ENCODE results near the gene MYO7A.

Gene MYO7A

DNA sequence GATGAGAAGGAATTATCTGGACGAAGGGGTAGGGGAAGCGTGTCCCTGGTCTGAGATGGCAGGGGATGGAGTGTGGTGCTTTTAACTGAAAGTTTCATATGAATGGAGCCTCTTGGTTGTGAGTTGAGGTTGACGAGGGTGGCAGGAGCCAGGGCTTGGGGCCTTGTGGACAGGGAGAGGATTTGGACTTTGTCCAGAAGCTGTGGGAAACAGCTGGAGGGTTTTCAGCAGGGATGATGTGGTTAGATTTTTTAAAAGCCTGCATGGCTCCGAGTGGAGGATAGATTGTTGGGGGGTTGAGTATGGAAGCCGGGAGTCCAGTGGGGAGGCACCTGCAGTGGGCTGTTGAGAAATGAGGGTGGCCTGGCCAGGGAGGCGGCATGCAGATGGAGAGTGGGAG is 24.8 kb downstream of the MYO7A start:
- Histone ChIP-seq H3K27ac (ENCODE audit: low read length) (no peak overlapping the region), H2AFZ (ENCODE audit: low read length) (no peak overlapping the region), H3F3A (ENCODE audit: insufficient read depth, low read length) (no peaks in the 10 kb centered on the region), H4K20me1 (ENCODE audit: insufficient read depth, low read length) (no peaks in the 10 kb centered on the region), H3K79me2 (ENCODE audit: low read length) (no peaks in the 10 kb centered on the region), H3K4me1 (ENCODE audit: low read length) (no peaks in the 10 kb centered on the region), H3K4me3 (ENCODE audit: low read length) (no peak overlapping the region), H3K27me3 (replicated peaks; ENCODE audit: insufficient read depth, low read length) (no peaks in the 10 kb centered on the region), H3K9me3 (replicated peaks; ENCODE audit: insufficient read depth, low read length) (no peaks in the 10 kb centered on the region), H3K36me3 (replicated peaks; ENCODE audit: insufficient read depth, low read length) (no peaks in the 10 kb centered on the region), H3K9me2 (replicated peaks; ENCODE audit: insufficient read depth, low read length) (no peaks in the 10 kb centered on the region), H3K9ac (ENCODE audit: low read length) (no peak overlapping the region), H3K4me2 (ENCODE audit: low read depth, low read length) (no peak overlapping the region)
- DNase-seq: no peak
- no peak for TF ChIP-seq EZH2 (optimal IDR thresholded peaks at IDR 0.05; ENCODE audit: low read depth, low read length)
- TF ChIP-seq, protein P1, sequence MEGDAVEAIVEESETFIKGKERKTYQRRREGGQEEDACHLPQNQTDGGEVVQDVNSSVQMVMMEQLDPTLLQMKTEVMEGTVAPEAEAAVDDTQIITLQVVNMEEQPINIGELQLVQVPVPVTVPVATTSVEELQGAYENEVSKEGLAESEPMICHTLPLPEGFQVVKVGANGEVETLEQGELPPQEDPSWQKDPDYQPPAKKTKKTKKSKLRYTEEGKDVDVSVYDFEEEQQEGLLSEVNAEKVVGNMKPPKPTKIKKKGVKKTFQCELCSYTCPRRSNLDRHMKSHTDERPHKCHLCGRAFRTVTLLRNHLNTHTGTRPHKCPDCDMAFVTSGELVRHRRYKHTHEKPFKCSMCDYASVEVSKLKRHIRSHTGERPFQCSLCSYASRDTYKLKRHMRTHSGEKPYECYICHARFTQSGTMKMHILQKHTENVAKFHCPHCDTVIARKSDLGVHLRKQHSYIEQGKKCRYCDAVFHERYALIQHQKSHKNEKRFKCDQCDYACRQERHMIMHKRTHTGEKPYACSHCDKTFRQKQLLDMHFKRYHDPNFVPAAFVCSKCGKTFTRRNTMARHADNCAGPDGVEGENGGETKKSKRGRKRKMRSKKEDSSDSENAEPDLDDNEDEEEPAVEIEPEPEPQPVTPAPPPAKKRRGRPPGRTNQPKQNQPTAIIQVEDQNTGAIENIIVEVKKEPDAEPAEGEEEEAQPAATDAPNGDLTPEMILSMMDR (IDR thresholded peaks at IDR 0.05; ENCODE audit: low read length): no peak
- TF ChIP-seq EZH2phosphoT487 (IDR thresholded peaks at IDR 0.05; ENCODE audit: low read length): no peak

DNA sequence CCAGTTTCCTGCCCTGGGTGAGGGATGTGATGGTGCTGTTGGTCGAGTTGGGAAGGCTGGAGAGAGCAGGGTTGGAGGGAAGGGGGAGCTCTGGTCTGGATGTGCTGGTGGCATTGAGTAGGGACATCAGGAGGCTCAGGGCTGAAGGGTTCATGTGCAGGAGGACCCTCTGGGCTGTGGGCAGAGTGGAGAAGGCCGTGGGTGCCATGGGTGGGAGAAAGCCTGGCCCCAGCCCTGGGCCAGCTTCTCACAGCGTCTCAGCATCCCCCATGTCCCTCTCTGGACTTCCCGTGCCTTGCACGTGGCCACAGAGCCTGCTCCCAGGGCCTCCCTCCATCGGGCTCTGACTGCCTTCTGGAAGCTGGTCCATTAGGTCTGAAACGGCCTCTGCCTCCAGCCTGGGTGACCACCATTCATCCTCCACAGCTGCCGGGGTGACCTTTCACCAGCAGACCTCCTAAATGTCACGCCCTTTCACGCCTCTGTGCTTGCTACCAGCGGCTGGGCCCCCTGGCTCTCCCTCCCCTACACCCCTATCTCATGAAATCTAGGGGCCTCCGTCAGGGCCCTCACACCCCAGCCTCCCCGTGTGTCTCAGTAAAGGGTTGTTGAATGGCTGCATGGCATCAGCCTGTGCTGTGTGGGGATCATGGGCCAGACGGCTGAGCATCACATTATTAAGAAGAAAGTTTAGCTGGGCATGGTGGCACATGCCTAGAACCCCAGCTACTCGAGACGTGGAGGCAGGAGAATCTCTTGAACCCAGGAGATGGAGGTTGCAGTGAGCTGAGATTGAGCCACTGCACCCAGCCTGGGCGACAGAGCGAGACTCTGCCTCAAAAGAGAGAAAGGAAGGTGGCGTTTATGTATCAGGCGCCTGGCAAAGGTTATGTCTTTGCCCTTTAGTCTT is 25.5 kb downstream of the MYO7A start:
- H3K36me3 ChIP-seq (replicated peaks; ENCODE audit: insufficient read depth, low read length): no peaks in the 10 kb centered on the region
- H4K20me1 ChIP-seq (ENCODE audit: insufficient read depth, low read length): no peaks in the 10 kb centered on the region
- DNase-seq: no peak
- H3K27ac ChIP-seq (ENCODE audit: low read length): no peak overlapping the region
- no peak overlapping the region for H3K9ac ChIP-seq (ENCODE audit: low read length)
- no peak overlapping the region for H3K4me2 ChIP-seq (ENCODE audit: low read depth, low read length)
- no peaks in the 10 kb centered on the region for H3F3A ChIP-seq (ENCODE audit: insufficient read depth, low read length)
- no peaks in the 10 kb centered on the region for H3K79me2 ChIP-seq (ENCODE audit: low read length)
- H3K27me3 ChIP-seq (replicated peaks; ENCODE audit: insufficient read depth, low read length): no peaks in the 10 kb centered on the region
- H3K4me1 ChIP-seq (ENCODE audit: low read length): no peaks in the 10 kb centered on the region
- no peak overlapping the region for H2AFZ ChIP-seq (ENCODE audit: low read length)
- TF ChIP-seq EZH2 (optimal IDR thresholded peaks at IDR 0.05; ENCODE audit: low read depth, low read length) (no peak), EZH2phosphoT487 (IDR thresholded peaks at IDR 0.05; ENCODE audit: low read length) (no peak)
- TF ChIP-seq, protein P1 (IDR thresholded peaks at IDR 0.05; ENCODE audit: low read length): no peak
- H3K4me3 ChIP-seq (ENCODE audit: low read length): no peak overlapping the region
- H3K9me2 ChIP-seq (replicated peaks; ENCODE audit: insufficient read depth, low read length): no peaks in the 10 kb centered on the region
- H3K9me3 ChIP-seq (replicated peaks; ENCODE audit: insufficient read depth, low read length): no peaks in the 10 kb centered on the region

DNA sequence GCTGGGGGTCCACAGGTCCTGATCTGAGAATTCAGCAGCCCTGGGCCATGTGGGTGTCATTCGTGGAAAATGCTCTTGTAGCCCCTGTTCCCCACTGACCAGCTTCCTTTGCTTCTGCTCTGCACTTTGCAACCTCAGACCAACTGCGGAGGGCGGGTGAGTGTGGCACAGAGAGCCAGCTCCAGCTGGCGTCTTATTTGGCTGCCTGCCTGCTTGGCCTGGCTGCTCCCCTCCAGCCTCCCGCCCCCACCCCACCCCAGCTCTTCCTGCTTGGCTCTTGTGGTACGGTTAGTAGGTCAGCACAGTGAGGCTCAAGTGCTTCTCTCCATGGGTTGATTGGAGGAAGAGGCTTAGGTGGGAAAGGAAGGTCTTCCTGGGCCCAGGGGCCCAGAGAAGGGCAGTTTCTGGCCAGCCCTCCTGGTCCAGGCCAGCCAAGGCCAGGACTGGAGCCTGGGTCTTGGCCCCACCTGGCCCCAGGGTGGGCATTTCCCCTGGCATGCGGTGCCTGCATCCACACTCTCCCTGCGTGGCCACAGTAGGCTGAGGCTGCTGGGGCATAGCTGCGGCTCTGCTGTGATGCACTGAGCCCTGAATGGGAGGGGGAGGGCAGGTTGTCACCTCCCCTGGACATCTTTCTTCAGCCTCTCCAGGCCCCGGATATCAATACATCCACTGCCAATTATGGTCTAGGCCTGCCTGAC is 26.5 kb downstream of the MYO7A start:
- no peak for DNase-seq
- Histone ChIP-seq H3K27me3 (replicated peaks; ENCODE audit: insufficient read depth, low read length) (no peaks in the 10 kb centered on the region), H3K9ac (ENCODE audit: low read length) (no peak overlapping the region), H3F3A (ENCODE audit: insufficient read depth, low read length) (no peaks in the 10 kb centered on the region), H3K79me2 (ENCODE audit: low read length) (no peaks in the 10 kb centered on the region), H4K20me1 (ENCODE audit: insufficient read depth, low read length) (no peaks in the 10 kb centered on the region), H3K4me2 (ENCODE audit: low read depth, low read length) (no peak overlapping the region), H3K9me3 (replicated peaks; ENCODE audit: insufficient read depth, low read length) (no peaks in the 10 kb centered on the region), H3K27ac (ENCODE audit: low read length) (no peak overlapping the region), H3K4me1 (ENCODE audit: low read length) (no peaks in the 10 kb centered on the region), H3K9me2 (replicated peaks; ENCODE audit: insufficient read depth, low read length) (no peaks in the 10 kb centered on the region), H3K4me3 (ENCODE audit: low read length) (no peak overlapping the region), H2AFZ (ENCODE audit: low read length) (no peak overlapping the region), H3K36me3 (replicated peaks; ENCODE audit: insufficient read depth, low read length) (no peaks in the 10 kb centered on the region)
- TF ChIP-seq EZH2phosphoT487 (IDR thresholded peaks at IDR 0.05; ENCODE audit: low read length): no peak

Data from MM.1S (cell line).